Tibial nerve (tissue), 4 donors: ENCODE measurements around the gene COPG2.

Experiments
- EP300 ChIP-seq, 2 donors: sonication (generic); formaldehyde crosslinking; IDR thresholded peaks; one replicate each; pipeline ENCODE4 v1.6.1; 2017; ENCODE audit warnings: antibody characterized with exemption in 2 of 2, mild to moderate bottlenecking in 1 of 2
- TF ChIP-seq, protein P1 (sequence below), 5 experiments: fragments of 200-600 bp in 3 of 5; fragments of 450-650 bp in 2 of 5; sonication (generic) in 3 of 5; IDR thresholded peaks; one replicate each; pipeline ENCODE4 v1.5.1; 2016 to 2019; ENCODE audit warnings: antibody characterized with exemption in 5 of 5, mild to moderate bottlenecking in 3 of 5, moderate library complexity in 2 of 5

DNA sequence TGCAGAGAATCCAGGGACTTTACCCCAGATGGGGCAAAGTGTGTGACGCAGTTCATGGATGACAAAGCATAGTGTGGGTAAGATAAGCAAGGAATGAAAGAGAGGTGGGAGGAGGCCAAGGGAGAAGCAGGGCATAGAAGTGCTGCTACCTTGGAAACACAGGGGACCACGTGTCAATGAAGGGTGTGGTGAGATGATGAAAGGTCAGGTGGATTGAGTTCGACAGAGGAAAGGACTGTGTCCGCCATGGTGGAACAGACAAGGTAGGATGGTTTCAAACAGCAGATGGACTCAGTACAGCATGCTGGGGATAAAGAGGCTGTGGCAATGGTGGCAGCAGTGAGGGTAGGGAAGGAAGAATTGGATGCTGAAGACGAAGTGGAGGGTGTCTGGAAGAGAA, 143.9 kb downstream of the COPG2 start:
- TF ChIP-seq, protein P1, sequence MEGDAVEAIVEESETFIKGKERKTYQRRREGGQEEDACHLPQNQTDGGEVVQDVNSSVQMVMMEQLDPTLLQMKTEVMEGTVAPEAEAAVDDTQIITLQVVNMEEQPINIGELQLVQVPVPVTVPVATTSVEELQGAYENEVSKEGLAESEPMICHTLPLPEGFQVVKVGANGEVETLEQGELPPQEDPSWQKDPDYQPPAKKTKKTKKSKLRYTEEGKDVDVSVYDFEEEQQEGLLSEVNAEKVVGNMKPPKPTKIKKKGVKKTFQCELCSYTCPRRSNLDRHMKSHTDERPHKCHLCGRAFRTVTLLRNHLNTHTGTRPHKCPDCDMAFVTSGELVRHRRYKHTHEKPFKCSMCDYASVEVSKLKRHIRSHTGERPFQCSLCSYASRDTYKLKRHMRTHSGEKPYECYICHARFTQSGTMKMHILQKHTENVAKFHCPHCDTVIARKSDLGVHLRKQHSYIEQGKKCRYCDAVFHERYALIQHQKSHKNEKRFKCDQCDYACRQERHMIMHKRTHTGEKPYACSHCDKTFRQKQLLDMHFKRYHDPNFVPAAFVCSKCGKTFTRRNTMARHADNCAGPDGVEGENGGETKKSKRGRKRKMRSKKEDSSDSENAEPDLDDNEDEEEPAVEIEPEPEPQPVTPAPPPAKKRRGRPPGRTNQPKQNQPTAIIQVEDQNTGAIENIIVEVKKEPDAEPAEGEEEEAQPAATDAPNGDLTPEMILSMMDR (IDR thresholded peaks at IDR 0.05): no peak
- no peak for TF ChIP-seq EP300 (IDR thresholded peaks at IDR 0.05)
